Right ventricle myocardium superior (tissue), 1 donor: ENCODE data around the gene TMEM117. TPM values are rescaled to one million over a fixed set of nuclear protein-coding genes. Genes with fewer than 3 reads are reported as not detected.
"Not testable (repeated sequence)": the region's sequence is repeated elsewhere in the genome, so short reads cannot be mapped to it uniquely, and the experiment has no call there.

Source experiments
- ATAC-seq: fragments of 200-7000 bp; cut with Tn5 transposase; one replicate; pipeline ENCODE4 v1.9.1; 2020; ENCODE audit warnings: mild to moderate bottlenecking; ENCODE audit not compliant: poor library complexity
- DNase-seq: peaks from one replicate; pipeline ENCODE4 v3.0.0-alpha.2; 2020
- intact Hi-C: fragments of 100-400 bp; cut with DNase I; formaldehyde crosslinking; loops from one replicate; pipeline ENCODE4 v1.11.2; 2022
- total RNA-seq: library from RNA; stranded (reverse); fragmentation: NEBNext Ultra II Directional; extraction: Animal tissue kit (Norgen Biotek cat#: 25700); gene quantifications from one replicate; pipeline ENCODE4 v1.2.1, GENCODE V29; 2021
- donor health status: DM: no; HTN: yes; CAD: no; lungs with severe emphysema.

The TMEM117 gene
- total RNA-seq, 1 donor from 2014 or later = 5.8 TPM

GRCh38 chr12:44036875-44037443 lies 201.1 kb downstream of the TMEM117 start:
- ATAC-seq (no peak), DNase-seq (no peak)
- intact Hi-C loops = no loop called here

- intact Hi-C loops = no loop called here
- ATAC-seq (no peak), DNase-seq (no peak)
Measured at GRCh38 chr12:44038411-44038810, 202.5 kb downstream of the TMEM117 start.

- intact Hi-C loops, DNase-seq, ATAC-seq: not testable (repeated sequence)
Measured at GRCh38 chr12:44044491-44044890, 208.6 kb downstream of the TMEM117 start.

- no peak for DNase-seq
- intact Hi-C loops = no loop called here
- ATAC-seq = no peak
Measured at GRCh38 chr12:44046732-44047417, 211.0 kb downstream of the TMEM117 start.

GRCh38 chr12:44052554-44052953 lies 216.7 kb downstream of the TMEM117 start:
- intact Hi-C loops = no loop called here
- ATAC-seq (no peak), DNase-seq (no peak)

GRCh38 chr12:44053549-44054127 lies 217.8 kb downstream of the TMEM117 start:
- DNase-seq = no peak
- ATAC-seq = peak; percentile 52

GRCh38 chr12:44054281-44054680 lies 218.4 kb downstream of the TMEM117 start:
- intact Hi-C loops = no loop called here
- ATAC-seq (no peak), DNase-seq (no peak)

More at GRCh38 chr12:44053549-44054127, 217.8 kb downstream of the TMEM117 start:
- intact Hi-C loops = no loop called here

GRCh38 chr12:44058366-44058765 lies 222.5 kb downstream of the TMEM117 start:
- DNase-seq (no peak), ATAC-seq (no peak)
- intact Hi-C loops = no loop called here

GRCh38 chr12:44059476-44059875 lies 223.6 kb downstream of the TMEM117 start:
- DNase-seq = no peak
- ATAC-seq = no peak
- intact Hi-C loops = no loop called here

- intact Hi-C loops = no loop called here
- ATAC-seq = no peak
- DNase-seq = no peak
Measured at GRCh38 chr12:44063671-44064070, 227.8 kb downstream of the TMEM117 start.

- intact Hi-C loops = no loop called here
- ATAC-seq (no peak), DNase-seq (no peak)
Measured at GRCh38 chr12:44076871-44077270, 241.0 kb downstream of the TMEM117 start.

GRCh38 chr12:44077294-44077693 lies 241.4 kb downstream of the TMEM117 start:
- no peak for ATAC-seq
- intact Hi-C loops = no loop called here
- no peak for DNase-seq

- ATAC-seq = no peak
- DNase-seq = no peak
- intact Hi-C loops = no loop called here
Measured at GRCh38 chr12:44078273-44078672, 242.4 kb downstream of the TMEM117 start.

GRCh38 chr12:44088647-44089046 lies 252.8 kb downstream of the TMEM117 start:
- DNase-seq (no peak), ATAC-seq (peak; percentile 73)
- intact Hi-C loops = no loop called here

GRCh38 chr12:44091948-44092606 lies 256.2 kb downstream of the TMEM117 start:
- no peak for ATAC-seq
- intact Hi-C loops = no loop called here
- no peak for DNase-seq

GRCh38 chr12:44098786-44099185 lies 262.9 kb downstream of the TMEM117 start:
- DNase-seq (no peak), ATAC-seq (no peak)
- intact Hi-C loops = no loop called here

GRCh38 chr12:44099486-44099885 lies 263.6 kb downstream of the TMEM117 start:
- intact Hi-C loops = no loop called here
- DNase-seq = no peak
- ATAC-seq = no peak

- intact Hi-C loops = no loop called here
- ATAC-seq (no peak), DNase-seq (no peak)
Measured at GRCh38 chr12:44100264-44100663, 264.4 kb downstream of the TMEM117 start.

- DNase-seq = no peak
- ATAC-seq = no peak
- intact Hi-C loops = no loop called here
Measured at GRCh38 chr12:44101475-44101874, 265.6 kb downstream of the TMEM117 start.

- intact Hi-C loops = no loop called here
- ATAC-seq (no peak), DNase-seq (no peak)
Measured at GRCh38 chr12:44114906-44115305, 279.0 kb downstream of the TMEM117 start.
